Right renal pelvis (tissue), 4 donors: ENCODE measurements around the gene SRGN. TPM values are rescaled to one million over a fixed set of nuclear protein-coding genes. Genes with fewer than 3 reads are reported as not detected.
"Not testable (repeated sequence)": the region's sequence is repeated elsewhere in the genome, so short reads cannot be mapped to it uniquely, and the experiment has no call there.

Source experiments
- DNase-seq, 4 donors: peaks; one replicate each; pipeline ENCODE4 v3.0.0-alpha.2; 2013; ENCODE audit warnings: low read depth in 4 of 4, low spot score in 3 of 4, missing footprints in 1 of 4
- polyA plus RNA-seq, 4 donors: library from polyadenylated mRNA; unstranded; fragments of 120-200 nt; gene quantifications; one replicate each; pipeline ENCODE4 v1.2.1, GENCODE V29; 2013; ENCODE audit not compliant: insufficient read length in 4 of 4

Gene SRGN
- polyA plus RNA-seq, 4 donors, result 16.0 to 26.1 (median 22.1) TPM

DNA sequence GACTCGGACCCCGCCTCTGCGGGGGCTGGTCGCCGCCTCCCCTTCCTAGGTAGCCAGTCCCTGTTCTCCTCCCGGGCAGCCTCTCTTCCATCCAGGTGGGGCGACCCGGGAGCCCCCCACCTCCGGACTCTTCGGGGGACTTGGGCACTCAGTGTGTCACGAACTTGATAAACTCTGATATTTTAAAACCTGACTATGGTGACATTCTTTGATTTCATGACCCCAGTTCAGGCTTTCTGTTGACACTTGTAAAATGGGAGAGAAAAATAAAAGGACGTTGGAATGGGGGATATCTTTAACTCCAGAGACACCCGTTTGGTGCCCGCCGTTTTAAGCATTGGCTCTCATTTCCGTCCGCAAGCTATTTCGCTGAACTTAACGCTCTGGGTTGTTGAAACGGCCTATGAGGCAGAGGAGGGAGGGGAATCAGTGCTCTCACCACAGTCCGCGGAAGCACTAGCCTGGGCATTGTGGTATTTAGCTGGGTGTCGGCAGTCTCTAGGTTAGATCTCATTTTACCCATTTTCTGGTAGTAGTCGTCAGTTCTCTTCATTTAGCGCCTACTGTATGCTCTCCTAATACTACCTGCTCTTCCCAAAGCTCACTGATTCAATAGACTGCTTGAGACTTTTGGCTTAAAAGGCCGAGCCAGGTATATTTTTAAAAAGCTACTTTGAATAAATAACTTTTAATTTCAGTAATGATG, 36.8 kb downstream of the SRGN start:
- peak; percentile 38 to 42 (median 41) for DNase-seq

GRCh38 chr10:69125554-69125953, 37.7 kb downstream of the SRGN start:
- DNase-seq, result no peak

GRCh38 chr10:69130251-69130650, 42.3 kb downstream of the SRGN start:
- no peak for DNase-seq

GRCh38 chr10:69139961-69140360, 52.1 kb downstream of the SRGN start:
- DNase-seq, result no peak

DNA sequence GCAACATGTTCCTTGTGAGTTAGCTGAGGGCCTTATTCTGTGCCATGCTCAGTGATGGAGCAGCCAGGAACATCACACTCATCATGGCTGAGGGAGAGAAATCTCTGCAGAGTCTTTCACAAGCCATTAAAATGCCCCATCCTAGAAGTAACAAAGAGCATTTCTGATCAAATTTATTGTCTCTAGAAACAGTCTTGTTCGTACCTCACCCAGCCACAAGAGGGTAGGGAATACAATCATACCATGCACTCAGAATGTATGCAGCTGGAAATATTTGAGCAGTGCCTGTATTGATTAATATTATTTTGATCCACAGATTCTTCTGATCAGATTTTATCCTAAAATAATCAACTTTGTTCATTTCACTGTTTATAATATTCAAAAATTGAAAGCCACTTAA, 53.4 kb downstream of the SRGN start:
- no peak for DNase-seq

DNA sequence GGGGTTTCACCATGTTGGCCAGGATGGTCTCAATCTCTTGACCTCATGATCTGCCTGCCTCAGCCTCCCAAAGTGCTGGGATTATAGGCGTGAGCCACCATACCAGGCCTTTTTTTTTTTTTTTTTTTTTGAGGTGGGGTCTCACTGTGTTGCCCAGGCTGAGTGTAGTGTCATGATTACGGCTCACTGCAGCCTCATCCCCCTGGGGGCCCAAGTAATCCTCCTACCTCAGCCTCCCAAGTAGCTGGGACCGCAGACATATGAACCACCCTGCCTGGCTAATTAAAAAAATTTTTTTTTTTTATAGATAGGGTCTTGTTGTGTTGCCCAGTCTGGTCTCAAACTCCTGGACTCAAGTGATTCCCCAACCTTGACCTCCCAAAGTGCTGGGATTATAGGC, 54.2 kb downstream of the SRGN start:
- DNase-seq, result not testable (repeated sequence)

DNA sequence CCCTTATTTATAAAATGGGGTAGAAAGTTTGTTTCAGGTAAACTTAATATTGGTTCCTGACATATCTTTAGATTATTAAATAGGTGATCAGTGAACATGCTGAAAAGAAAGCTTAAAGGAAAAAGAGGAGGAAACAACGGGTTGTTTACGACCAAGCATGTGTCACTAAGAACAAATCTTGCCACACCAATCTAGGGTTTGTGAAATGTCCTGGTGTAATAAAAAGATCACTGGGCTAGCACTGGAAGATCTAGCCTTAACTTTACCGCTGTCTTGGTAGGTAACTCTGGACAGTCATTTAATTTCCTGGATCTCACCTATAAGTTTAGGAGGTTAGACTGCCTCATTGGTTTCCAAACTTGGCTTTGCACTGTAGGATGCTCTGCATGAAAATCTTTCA, 55.1 kb downstream of the SRGN start:
- DNase-seq, result no peak

DNA sequence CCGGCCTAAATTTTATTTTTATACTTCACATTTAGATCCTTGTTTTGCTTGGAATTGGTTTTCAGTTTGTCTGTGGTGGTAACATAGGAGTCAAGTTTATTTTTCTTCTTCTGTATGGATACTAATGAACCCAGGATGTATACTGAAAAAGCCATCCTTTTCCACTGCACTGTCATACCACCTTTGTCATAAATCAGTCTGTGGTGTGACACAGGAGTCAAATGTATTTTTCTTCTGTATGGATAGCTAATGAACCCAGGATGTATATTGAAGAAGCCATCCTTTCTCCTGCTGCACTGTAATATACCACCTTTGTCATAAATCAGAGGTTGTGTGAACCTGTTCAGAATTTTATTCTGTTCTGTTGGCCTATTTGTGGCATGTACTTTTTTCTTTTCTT, 57.4 kb downstream of the SRGN start:
- no peak for DNase-seq

- DNase-seq, result no peak
Measured at GRCh38 chr10:69145864-69146263, 58.0 kb downstream of the SRGN start.

DNA sequence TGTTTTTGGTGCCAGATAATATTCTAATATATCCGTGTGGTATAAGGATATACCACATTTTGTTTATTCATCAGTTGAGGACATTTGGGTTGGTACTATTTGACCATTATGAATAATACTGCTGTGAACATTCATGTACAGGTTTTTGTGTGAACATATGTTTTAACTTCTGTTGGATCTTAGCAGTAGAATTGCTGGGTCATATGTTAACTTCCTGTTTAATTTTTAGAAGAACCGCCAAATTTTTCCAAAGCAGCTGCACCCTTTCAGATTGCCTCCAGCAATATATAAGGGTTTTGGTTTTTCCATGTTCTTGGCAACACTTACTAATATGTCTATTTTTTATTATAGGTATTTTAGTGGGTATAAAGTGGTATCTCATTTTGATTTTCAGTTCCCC, 58.9 kb downstream of the SRGN start:
- DNase-seq, result no peak

GRCh38 chr10:69151984-69152383, 64.1 kb downstream of the SRGN start:
- no peak for DNase-seq

GRCh38 chr10:69153227-69153626, 65.3 kb downstream of the SRGN start:
- DNase-seq, result no peak

Other genes with a start within 250 kb of the SRGN start
- gene DDX50, start 186.8 kb upstream of the SRGN start, polyA plus RNA-seq, result 10 to 100 TPM; 61.7 to 69.3 (median 66.1) TPM
- 10 to 100 TPM; 54.8 to 60.3 (median 57.5) TPM for gene DDX21, start 131.9 kb upstream of the SRGN start, polyA plus RNA-seq
- 10 to 100 TPM; 33.3 to 40.8 (median 36.8) TPM for gene KIFBP, start 99.3 kb upstream of the SRGN start, polyA plus RNA-seq
- gene VPS26A, start 36.1 kb downstream of the SRGN start, polyA plus RNA-seq, result 100 to 1,000 TPM in 1 of 4 donors, 10 to 100 TPM in 3; 81.2 to 103 (median 99.2) TPM
- 10 to 100 TPM; 34.1 to 44.1 (median 36.3) TPM for gene SUPV3L1, start 92.1 kb downstream of the SRGN start, polyA plus RNA-seq
- gene HKDC1, start 132.2 kb downstream of the SRGN start, polyA plus RNA-seq, result 10 to 100 TPM; 15.3 to 18.6 (median 16.0) TPM
- 10 to 100 TPM; 50.0 to 58.0 (median 51.1) TPM for gene HK1, start 190.4 kb downstream of the SRGN start, polyA plus RNA-seq